Effector CD8-positive, alpha-beta T cell (primary cell): Measurements from ENCODE around the gene DHDH.
A peak's percentile ranks its signal among the peaks of the same experiment; 100 is the strongest.

Experiments
- DNase-seq: peaks from one replicate; lab custom pipeline; 2025; lab: John Stamatoyannopoulos, UW

The DHDH gene

GRCh38 chr19:48992581-48993174 lies 59.2 kb downstream of the DHDH start:
- no peak for DNase-seq

- DNase-seq: peak; percentile 98
These were observed 59.9 kb downstream of the DHDH start, which contains the start of the genes GYS1 and RUVBL2 for GRCh38 chr19:48993175-48994034. GYS1 (minus strand) TSS chr19:48993309; CDS start chr19:48993112, 197 bp downstream. RUVBL2 (plus strand) TSS chr19:48993887; CDS start chr19:48993912, 25 bp downstream.

GRCh38 chr19:48994035-48994386 lies 60.5 kb downstream of the DHDH start:
- no peak for DNase-seq
